Measurements from ENCODE around the gene ADCY3. TPM values are rescaled to one million over a fixed set of nuclear protein-coding genes. Genes with fewer than 3 reads are reported as not detected.

The ADCY3 gene
- total and polyA plus RNA-seq, 9 of the 15 experiments (the other 6 are each of a cell fraction or from before 2014, with no cell fraction given), result 1.5 to 54.8 (median 26.3) TPM

DNA sequence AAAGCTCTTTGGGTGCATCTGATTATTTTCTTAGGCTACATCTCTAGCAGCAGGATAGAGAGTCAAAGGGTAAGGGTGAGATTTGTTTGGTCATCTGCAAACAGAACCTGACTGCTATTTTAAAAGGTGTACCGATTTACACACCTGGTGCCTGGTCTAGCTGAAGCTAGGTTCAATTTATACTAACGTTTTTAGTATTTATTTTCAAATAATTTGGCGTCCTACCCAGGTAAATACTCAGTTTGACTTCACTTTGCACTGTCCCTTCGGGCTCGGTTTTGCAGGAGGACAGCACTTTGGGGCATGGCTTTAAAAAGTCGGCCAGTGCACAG is 127.5 kb downstream of the ADCY3 start (continued):
- TF ChIP-seq, protein P1, sequence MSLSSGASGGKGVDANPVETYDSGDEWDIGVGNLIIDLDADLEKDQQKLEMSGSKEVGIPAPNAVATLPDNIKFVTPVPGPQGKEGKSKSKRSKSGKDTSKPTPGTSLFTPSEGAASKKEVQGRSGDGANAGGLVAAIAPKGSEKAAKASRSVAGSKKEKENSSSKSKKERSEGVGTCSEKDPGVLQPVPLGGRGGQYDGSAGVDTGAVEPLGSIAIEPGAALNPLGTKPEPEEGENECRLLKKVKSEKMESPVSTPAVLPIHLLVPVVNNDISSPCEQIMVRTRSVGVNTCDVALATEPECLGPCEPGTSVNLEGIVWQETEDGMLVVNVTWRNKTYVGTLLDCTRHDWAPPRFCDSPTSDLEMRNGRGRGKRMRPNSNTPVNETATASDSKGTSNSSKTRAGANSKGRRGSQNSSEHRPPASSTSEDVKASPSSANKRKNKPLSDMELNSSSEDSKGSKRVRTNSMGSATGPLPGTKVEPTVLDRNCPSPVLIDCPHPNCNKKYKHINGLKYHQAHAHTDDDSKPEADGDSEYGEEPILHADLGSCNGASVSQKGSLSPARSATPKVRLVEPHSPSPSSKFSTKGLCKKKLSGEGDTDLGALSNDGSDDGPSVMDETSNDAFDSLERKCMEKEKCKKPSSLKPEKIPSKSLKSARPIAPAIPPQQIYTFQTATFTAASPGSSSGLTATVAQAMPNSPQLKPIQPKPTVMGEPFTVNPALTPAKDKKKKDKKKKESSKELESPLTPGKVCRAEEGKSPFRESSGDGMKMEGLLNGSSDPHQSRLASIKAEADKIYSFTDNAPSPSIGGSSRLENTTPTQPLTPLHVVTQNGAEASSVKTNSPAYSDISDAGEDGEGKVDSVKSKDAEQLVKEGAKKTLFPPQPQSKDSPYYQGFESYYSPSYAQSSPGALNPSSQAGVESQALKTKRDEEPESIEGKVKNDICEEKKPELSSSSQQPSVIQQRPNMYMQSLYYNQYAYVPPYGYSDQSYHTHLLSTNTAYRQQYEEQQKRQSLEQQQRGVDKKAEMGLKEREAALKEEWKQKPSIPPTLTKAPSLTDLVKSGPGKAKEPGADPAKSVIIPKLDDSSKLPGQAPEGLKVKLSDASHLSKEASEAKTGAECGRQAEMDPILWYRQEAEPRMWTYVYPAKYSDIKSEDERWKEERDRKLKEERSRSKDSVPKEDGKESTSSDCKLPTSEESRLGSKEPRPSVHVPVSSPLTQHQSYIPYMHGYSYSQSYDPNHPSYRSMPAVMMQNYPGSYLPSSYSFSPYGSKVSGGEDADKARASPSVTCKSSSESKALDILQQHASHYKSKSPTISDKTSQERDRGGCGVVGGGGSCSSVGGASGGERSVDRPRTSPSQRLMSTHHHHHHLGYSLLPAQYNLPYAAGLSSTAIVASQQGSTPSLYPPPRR (CRISPR knock-in tag; IDR thresholded peaks at IDR 0.05; ENCODE audit: borderline replicate concordance), result no peak
- no peak for TF ChIP-seq SMAD2 (IDR thresholded peaks at IDR 0.05; ENCODE audit: low read depth, low read length)
- TF ChIP-seq NR2C2 (CRISPR knock-in tag; IDR thresholded peaks at IDR 0.05), result no peak
- 0 out of 2 replicates have a peak, but pooled peaks have one; percentile 18 for TF ChIP-seq NR2C2 (tag; IDR thresholded peaks at IDR 0.05)
- no peak for TF ChIP-seq ZNF124 (CRISPR knock-in tag; IDR thresholded peaks at IDR 0.05)
- no peak for TF ChIP-seq PKNOX1 (IDR thresholded peaks at IDR 0.05)
- no peak for TF ChIP-seq FOXP1 (CRISPR knock-in tag; IDR thresholded peaks at IDR 0.05)
- TF ChIP-seq MIER1 (IDR thresholded peaks at IDR 0.05; ENCODE audit: low read depth), result peak; percentile 60; the same call in 1 of the 2 replicates
- TF ChIP-seq TCF15 (CRISPR knock-in tag; IDR thresholded peaks at IDR 0.05), result no peak
- no peak for TF ChIP-seq TFE3 (CRISPR knock-in tag; IDR thresholded peaks at IDR 0.05)
- TF ChIP-seq HMGN3 (IDR thresholded peaks at IDR 0.05; ENCODE audit: borderline replicate concordance, extremely low read depth, insufficient read length, low read depth, low read length), result no peak
- no peak for TF ChIP-seq HDAC3 (IDR thresholded peaks at IDR 0.05; ENCODE audit: borderline replicate concordance, partially characterized antibody)
- 0 out of 2 replicates have a peak, but pooled peaks have one; percentile 4 for TF ChIP-seq AFF4 (CRISPR knock-in tag; IDR thresholded peaks at IDR 0.05)
- TF ChIP-seq ZNF140 (CRISPR knock-in tag; IDR thresholded peaks at IDR 0.05), result no peak
